Activated T-cell treated with anti-CD3 and anti-CD28 coated beads for 1 hour (primary cell): ENCODE results near the gene CRY1.
"Not testable (repeated sequence)": the region's sequence is repeated elsewhere in the genome, so short reads cannot be mapped to it uniquely, and the experiment has no call there.

ENCODE experiments used
- DNase-seq: peaks from one replicate; pipeline ENCODE4 v3.0.0-alpha.2; 2020; ENCODE audit warnings: low read depth

Gene CRY1

DNA sequence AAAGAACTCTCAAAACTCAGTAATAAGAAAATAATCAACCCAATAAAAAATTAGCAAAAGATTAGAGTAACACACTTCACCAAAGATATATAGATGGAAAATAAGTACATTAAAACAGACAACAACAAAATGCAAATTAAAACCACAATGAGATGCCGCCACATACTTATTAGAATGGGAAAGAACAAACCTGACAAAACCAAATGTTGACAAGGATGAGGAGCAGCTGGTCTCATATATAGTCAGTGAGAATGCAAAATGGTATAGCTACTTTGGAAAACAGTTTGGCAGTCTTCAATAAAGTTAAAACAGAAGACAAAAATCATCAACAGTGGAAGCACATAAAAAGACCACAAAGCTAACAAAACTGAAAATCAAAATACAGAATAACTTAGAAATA is 29.1 kb downstream of the CRY1 start:
- DNase-seq, result no peak

DNA sequence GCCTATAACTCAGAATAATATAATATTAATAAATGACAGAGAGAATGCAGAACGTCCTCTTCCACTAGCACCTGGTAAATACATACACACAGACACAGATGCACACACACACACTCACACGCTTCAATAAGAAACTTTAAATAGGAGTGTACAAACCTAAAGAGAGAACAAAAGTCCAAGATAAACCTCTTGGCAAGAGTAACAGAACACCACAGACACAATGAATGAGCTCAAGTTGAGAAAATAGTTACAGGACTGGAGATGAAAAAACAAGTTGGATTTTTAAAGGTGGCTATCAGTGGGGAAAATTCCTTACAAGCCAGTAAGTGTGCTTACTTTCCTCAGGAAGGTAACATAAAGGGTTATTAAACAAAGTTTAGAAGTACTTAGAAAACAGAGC is 35.2 kb downstream of the CRY1 start:
- DNase-seq, result no peak

DNA sequence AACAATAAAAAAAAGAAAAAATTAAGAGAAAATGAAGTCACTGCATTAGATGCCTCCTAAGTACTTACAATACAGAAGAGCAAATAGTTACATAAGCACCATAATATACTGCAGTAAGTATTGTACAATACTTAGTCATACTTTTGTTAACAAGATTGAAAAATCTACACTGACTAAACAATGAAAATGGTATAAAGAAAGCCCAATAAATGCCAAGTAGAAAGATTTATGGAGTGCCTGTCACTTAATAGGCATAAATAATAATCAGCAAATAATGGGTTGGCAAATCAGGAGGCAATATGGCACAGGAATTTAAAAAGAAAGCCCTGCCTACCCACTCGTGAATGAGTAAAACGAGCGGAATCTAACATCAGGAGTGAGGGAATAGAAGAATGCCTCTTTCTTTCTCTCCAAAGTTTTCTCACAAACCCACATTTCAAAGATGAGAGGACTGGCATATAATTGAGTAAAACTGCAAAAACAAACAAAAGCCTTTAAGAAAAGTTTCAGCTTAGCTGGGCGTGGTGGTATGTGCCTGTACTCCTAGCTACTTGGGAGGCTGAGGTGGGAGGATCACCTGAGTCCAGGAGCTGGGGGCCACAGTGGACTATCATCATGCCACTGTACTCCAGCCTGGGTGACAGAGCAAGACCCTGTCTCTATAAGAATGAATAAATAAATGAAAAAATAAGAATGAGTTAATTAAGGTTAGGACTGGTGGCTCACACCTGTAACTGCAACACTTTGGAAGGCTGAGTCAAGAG is 36.1 kb downstream of the CRY1 start:
- DNase-seq, result no peak

DNA sequence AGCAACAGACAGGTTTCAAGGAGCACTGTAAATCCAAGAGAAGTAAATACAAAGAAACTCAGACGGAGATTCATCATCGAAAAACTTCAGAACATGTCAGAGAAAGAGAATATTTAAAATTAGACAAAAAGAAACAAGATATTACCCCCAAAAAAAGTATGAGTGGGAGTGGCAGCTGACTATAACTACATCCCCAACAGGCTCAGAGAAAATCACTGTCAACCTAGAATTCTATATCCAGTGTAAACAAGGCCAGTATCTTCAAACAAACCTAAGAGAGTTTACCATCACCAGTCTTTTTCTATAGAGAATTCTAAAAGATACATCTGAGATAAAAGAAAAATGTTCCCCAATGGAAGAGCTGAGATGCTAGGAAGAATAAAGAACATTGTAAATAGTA is 39.6 kb downstream of the CRY1 start:
- no peak for DNase-seq

DNA sequence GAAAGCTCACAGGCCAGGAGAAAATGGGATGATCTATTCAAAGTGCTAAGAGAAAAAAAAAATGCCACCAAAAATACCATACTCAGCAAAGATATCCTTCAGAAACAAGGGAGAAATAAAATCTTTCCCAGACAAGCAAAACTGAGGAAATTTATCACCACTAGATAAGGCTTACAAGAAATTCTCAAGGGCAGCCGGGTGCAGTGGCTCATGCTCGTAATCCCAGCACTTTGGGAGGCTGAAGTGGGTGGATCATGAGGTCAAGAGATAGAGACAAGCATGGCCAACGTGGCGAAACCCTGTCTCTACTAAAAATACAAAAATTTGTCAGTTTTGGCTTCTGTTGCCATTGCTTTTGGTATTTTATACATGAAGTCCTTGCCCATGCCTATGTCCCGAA is 48.2 kb downstream of the CRY1 start:
- DNase-seq, result no peak

DNA sequence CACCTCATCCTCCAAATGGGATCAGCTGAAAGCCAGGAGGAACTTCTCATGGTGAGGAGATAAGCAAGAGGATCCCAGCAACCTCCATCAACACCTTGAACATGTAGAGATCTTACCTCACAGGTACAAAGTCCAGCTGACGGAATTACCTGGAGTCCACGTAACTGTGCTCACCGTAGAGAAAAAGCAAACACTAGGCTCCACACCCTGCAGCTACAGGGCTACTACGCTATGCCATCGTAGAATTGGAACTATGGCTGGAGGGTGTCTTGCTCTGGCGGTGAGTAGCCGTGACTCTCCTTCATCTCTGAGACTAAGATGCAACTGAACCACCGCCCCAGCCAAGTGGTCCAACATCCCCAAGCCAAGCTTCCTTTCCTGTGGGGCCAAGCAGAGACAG is 50.5 kb downstream of the CRY1 start:
- DNase-seq, result no peak

DNA sequence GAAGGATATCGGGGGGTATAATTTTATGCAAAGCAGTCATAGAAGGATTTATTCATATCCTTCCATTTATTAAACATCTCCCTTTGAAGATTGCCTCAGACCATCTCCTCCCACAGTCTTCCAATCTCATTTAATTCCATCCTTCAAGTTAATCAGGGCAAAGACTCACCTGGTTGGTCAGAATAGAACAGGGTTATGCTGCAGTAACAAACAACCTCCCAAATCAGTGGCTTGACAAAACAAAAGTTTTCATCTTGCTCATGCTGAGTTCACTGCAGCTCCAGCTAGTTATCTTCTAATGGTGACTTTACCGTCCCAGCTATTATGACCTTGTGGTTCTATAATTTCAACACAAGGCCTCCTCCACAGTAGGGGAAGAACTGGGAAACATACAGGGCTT is 57.6 kb downstream of the CRY1 start:
- no peak for DNase-seq

DNA sequence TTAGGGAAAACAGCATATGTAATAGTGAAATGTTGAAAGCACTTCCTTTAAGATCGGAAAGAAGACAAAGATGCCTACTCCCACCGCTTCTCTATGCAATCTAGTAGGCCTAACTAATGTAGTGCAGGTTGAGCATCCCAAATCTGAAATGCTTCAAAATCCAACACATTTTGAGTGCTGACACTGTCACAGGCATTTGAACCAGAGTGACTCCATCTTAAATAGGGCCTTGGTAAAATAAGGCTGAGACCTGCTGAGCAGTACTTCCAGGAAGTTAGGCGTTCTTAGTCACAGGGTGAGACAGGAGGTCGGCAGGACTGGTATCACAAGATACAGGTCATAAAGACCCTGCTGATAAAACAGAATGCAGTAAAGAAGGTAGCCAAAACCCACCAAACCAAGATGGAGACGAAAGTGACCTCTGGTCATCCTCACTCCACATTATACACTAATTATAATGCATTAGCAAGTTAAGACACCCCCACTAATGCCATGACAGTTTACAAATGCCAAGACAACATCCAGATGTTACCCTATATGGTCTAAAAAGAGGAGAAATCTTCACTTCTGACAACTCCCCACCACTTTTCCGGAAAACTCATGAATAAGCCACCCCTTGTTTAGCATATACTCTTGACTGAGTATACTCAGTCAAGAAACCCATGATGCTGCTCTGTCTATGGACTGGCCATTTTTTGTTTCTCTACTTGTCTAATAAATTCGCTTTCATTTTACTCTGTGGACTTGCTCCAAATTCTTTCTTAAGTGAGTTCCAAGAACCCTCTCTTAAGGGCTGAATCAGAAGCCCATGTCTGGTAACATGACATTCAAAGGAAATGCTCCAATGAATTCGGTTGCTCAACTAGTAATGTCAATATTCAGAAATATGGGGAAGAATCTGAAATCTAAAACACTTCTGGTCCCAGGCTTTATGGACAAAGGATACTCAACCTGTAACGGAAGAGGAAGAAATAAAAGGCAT is 59.3 kb downstream of the CRY1 start:
- no peak for DNase-seq

DNA sequence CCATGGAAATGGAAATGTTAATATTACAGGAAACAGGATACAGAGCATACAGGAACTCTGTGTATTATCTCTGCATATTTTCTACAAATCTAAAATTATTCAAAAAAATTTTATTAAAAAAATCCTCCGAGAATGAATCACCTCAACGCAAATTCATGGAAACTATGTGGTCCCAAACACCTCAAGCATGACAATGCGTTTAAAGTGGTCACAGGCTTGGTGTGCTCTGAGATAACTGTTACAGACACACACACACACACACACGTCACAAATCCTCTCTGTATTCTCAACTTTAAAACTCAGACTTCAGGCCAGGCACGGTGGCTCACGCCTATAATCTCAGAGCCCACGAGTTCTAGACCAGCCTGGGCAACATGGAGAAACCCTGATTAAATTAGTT is 61.1 kb downstream of the CRY1 start:
- DNase-seq, result no peak

DNA sequence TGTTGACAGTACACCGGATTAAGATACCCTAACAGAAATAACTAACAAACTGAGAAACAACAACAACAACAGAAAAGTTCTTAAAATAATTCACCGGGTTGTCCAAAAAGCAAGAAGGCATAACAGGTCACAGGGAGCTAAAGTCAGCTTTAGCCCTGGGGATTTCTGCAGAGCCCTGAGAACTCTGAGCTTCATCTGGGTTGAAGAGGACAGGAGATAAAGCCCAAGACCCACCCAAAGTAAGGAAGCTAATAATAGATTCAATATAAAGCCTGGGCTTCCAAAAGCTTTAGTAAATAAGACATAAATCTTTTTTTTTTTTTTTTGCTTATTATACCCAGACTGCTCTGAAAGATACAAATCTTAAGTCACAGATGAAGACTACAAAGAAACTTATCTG is 62.3 kb downstream of the CRY1 start:
- no peak for DNase-seq

DNA sequence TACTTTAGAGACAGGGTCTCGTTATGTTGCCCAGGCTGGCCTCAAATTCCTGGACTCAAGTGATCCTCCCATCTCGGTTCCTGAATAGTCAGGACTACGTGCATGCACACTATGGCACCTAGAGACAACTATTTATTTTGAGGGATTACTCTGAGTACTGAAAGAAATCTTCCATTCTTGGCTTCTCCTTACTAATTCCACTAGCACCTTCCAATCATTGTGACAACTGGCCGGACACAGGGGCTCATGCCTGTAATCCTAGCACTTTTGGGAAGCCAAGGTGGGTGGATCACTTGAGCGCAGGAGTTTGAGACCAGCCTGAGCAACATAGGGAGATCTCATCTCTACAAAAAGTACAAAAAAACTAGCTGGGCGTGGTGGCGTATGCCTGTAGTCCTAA is 64.3 kb downstream of the CRY1 start:
- DNase-seq, result no peak

DNA sequence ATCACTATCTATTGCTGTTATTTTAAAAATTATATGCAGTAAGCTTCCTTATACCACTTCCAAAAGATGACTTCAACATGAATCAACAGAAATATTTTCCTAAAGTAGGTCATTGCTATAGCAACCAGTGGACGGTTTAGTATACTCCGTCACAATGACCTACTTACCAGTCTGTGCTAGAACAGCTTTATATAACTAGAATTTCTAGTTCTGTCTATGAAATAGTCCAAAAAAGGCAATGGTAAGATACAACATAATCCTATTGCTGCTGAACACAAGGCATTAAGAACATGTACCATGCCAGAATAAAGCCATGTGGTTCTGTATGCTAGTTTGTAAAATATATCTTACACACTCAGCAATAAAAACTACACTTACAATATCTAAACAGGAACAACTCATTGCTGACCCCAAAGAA is 65.7 kb downstream of the CRY1 start:
- no peak for DNase-seq

DNA sequence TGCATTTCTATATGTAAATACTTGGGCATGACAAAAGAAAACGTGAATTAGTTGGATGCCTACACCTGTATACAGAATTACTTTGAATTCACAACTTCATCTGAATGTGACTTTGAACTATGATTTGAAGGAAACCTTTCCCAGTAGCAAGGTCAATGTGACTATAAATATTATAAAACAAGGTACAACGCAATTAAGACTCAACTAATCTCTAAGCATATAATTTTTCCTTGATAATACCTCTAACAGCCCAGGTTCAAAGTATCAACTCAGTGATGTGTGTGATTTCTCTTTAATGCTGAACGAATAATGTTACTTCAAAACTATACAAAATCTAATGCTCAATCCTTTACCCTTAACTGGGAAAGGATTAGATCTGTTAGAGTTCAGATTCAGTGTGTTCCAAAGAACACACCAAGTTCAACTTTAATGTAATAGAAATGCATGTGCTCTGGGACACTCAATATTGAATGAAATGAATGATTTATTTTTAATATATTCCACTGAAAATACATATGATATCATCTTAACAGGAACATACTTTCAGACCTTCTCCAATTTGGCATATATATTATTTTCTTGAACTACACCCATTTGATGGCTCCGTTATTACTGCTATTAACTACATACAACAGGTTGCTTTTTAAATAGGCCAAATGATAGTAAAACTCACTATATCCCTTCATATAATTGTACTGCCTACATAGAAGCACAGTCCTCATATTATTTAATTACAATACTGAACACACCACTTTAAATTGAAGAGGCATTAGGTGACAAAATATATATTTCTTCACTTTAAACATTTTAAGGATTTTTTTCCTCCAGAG is 66.3 kb downstream of the CRY1 start:
- no peak for DNase-seq

DNA sequence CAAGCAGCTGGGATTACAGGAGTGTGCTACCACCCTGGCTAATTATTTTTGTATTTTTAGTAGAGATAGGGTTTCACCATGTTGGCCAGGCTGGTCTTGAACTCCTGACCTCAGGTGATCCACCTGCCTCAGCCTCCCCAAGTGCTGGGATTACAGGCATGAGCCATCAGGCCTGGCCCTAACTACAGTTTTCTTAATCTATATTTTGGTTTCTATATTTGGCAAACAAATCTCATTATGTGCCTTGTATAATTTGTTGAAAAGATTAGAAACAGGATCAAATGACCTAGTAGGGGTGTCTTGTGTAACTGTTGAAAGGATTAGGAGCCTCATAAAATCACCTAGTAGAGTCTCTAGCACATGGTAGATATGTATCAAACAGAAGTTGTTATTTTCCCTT is 67.0 kb downstream of the CRY1 start:
- not testable (repeated sequence) for DNase-seq

DNA sequence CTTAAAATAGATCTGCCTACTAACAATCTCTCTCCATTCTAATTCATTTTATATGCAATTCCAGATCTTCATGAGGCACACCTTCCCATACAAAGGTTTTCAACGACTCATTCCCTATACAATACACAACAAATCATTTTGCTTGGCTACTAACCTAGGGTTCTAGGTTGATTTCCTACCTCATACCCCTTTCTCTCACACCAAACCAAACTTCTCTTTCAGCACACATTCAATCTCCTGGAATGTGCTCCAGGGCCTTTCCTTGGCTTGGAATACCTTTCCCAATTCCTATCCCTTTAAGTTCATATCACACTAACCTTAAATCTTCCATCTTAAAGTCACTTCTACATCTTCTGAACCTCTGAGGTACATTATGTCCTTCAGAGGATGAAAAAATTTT is 67.7 kb downstream of the CRY1 start:
- no peak for DNase-seq

DNA sequence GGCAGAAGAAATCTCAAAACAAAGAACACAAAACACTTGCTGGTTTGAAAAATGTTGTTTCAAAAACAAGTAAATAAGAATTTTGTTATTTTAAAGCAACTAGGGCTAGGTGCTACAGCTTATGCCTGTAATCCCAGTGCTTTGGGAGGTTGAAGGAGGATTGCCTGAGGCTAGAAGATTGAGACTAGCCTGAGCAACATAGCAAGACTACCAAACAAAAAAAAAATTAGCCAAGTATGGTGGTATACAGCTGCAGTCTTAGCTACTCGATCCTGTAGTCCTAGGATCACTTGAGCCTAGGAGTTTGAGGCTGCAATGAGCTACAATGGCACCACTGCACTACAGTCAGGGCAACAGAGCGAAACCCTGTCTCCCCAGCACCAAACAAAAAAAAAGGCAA is 73.8 kb downstream of the CRY1 start:
- no peak for DNase-seq

DNA sequence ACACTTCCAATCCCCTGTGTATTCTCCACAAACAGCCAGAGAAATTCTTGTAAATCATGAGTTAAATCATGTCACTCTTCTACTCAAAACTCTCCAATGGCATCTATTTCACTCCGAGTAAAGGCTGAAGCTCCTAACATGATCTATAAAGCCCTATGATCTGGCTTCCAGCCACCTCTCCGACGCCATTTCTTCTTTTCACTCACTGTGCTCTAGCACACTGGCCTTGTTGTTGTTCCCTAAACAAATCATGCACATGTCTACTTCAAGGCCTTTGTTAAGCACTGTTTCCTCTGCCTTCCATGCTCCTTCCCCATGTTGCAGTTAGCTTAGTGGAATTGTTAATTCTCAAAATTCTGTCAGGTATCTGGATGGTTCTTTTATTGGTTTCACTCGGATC is 76.3 kb downstream of the CRY1 start:
- no peak for DNase-seq

DNA sequence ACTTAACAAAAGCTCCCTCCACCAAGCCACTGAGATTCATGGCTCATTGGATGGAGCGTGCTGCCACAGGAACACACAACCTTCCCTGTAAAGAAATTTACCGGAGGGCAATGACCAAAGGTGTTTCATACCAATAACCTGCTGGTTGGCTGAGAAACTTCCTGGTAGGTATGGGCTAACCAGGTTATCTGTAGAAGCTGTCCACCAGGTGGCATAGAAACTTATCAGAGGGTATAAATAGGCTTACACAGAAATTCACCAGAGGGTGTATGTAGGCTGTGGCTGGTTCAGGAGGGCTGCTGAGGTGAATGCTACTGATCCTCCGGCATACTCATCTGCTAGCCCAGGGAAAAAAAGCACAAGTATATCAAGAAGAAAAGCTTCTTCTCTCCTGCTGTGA is 79.3 kb downstream of the CRY1 start:
- DNase-seq, result no peak

DNA sequence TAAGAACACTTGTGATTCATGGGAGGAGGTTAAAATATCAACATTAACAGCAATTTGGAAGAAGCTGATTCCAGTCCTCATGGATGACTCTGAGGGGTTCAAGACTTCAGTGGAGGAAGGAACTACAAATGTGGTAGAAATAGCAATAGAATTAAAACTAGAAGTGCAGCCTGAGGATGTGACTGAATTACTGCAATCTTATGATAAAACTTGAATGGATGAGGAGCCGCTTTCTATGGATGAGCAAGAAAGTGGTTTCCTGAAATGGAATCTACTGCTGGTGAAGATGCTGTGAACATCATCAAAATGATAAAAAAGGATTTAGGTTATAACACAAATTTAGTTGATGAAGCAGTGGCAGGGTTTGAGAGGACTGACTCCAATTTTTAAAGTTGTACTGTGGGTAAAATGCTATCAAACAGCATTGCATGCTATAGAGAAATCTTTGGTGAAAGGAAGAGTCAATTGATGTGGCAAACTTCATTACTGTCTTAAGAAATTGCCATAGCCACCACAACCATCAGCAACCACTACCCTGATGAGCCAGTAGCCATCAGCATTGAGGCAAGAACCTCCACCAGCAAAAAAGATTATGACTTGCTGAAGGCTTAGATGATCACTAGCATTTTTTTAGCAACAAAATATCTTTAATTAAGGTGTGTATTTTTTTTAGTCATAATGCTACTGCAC is 80.5 kb downstream of the CRY1 start:
- DNase-seq, result no peak

DNA sequence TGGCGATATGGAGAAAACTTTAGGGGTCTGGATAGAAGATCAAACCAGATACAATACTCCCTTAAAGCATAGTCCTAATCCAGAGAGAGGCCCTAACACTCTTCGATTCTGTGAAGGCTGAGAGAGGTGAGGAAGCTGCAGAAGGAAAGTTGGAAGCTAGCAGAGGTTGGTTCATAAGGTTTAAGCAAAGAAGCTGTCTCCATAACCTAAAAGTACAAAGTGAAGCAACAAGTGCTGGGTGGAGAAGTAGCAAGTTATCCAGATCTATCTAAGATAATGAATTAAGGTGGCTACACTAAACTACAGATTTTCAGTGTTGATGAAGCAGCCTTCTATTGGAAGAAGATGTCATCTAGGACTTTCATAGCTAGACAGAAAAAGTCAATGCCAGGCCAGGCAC is 81.8 kb downstream of the CRY1 start:
- no peak for DNase-seq

DNA sequence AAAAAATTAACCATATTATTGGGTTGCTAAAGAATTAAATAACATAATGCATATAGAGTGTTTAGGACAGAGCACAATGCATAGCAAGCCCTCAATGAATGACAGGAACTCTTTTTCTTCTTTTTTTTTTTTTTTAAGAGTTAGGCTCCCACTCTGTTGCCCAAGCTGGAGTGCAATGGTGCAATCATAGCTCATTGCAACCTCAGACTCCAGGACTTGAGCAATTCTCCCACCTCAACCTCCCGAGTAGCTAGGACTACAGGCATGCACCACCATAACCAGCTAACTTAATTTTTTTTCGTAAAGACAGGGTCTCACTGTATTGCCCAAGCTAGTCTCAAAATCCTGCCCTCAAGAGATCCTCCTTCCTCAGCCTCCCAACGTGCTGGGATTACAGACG is 85.9 kb downstream of the CRY1 start:
- no peak for DNase-seq

DNA sequence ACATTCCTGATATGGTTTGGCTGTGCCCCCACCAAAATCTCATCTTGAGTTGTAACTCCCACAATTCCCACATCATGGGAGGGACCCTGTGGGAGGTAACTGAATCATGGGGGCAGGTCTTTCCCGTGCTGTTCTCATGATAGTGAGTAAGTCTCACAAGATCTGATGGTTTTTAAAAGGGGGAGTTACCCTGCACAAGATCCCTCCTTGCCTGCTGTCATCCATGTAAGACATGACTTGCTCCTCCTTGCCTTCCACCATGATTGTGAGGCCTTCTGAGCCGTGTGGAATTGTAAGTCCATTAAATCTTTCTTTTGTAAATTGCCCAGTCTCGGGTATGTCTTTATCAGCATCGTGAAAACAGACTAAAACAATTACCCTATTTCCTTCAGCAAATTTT is 90.7 kb downstream of the CRY1 start:
- DNase-seq, result not testable (repeated sequence)
